Fibroblast of villous mesenchyme (primary cell): Measurements from ENCODE around the gene CLCN1. TPM values are rescaled to one million over a fixed set of nuclear protein-coding genes. Genes with fewer than 3 reads are reported as not detected.
"Not testable (repeated sequence)": the region's sequence is repeated elsewhere in the genome, so short reads cannot be mapped to it uniquely, and the experiment has no call there.

ENCODE experiments used
- DNase-seq: peaks from one replicate; pipeline ENCODE4 v3.0.0-alpha.2; 2010; ENCODE audit warnings: low read depth
- H3K4me3 ChIP-seq: 2 replicates; pipeline ENCODE4 v1.5.1; 2011; ENCODE audit warnings: low read depth, mild to moderate bottlenecking, low read length
- CTCF ChIP-seq: IDR thresholded peaks from 2 replicates; pipeline ENCODE4 v1.5.1; 2012; ENCODE audit warnings: low read depth, mild to moderate bottlenecking, low read length; ENCODE audit not compliant: insufficient read depth
- total RNA-seq: library from RNA; depleted of rRNA; stranded (reverse); fragments of >200 nt; gene quantifications from 2 replicates; pipeline ENCODE4 v1.2.3, GENCODE V29; 2012

The CLCN1 gene
- total RNA-seq, 1 donor = under 0.01 TPM

GRCh38 chr7:143388051-143388450, 72.1 kb downstream of the CLCN1 start:
- no peak for TF ChIP-seq CTCF
- no peak for DNase-seq
- no peak overlapping the region for H3K4me3 ChIP-seq

- no peak for TF ChIP-seq CTCF
- H3K4me3 ChIP-seq = no peak overlapping the region
- no peak for DNase-seq
These were observed 72.7 kb downstream of the CLCN1 start for GRCh38 chr7:143388491-143389101.

DNA sequence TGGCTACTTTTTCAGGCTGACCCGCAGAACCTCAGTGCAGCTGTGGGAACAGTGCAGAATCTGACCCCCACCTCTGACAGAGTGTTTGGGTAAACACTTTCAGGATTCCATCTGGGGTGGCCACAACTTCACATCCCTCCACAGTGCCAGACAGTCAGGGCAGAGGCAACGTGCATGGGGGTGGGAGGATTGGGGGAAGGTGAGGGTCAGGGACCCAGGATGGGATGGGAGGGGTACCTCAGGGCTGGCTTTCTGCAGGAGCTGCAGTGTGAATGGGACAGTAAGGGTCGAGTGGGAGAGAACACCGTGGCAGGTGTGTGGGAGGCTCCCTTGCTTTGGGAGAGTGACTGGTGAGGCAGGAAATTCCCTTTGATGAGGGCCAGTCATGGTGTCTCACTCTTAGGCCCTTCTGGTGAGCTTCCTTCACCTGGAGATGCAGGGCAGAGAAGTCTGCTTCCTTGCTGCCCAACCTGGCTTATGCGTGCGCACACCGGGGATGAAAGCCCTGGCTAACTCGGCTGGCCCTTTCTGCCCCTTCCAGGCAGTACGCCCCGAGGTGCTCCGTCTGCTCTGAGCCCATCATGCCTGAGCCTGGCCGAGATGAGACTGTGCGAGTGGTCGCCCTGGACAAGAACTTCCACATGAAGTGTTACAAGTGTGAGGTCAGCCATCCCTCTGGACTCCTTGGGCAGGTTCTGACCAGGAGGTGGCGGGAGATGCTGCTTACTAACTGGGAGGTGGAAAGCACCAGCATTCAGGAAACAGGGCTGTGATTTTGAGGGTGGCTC, 73.6 kb downstream of the CLCN1 start:
- no peak for DNase-seq
- no peak for TF ChIP-seq CTCF

DNA sequence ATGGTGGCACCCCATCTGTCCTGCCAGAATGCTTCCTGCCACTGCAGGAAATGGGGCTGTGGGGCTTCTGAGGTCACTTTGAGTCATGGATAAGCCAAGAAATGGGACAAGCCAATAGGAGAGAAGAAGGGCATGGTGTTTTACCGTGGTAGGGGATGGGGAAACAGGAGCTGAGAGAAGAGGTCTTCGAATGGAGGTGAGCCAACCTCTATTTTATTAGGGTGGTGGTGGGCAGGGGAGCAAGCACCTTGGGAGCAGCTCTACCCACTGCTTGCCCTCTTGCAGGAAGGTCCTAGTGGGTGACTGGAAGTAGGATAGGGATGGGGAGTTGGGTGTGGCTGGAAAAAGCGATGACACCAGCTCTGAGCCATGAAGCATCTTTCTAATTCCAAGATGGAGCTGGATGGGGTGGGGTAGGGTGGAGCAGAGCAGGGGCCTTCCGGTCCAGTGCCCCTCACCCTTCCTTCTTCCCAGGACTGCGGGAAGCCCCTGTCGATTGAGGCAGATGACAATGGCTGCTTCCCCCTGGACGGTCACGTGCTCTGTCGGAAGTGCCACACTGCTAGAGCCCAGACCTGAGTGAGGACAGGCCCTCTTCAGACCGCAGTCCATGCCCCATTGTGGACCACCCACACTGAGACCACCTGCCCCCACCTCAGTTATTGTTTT, 74.3 kb downstream of the CLCN1 start:
- DNase-seq = no peak
- H3K4me3 ChIP-seq = no peak overlapping the region
- no peak for TF ChIP-seq CTCF

More for the DNA sequence above, 73.6 kb downstream of the CLCN1 start:
- no peak overlapping the region for H3K4me3 ChIP-seq

GRCh38 chr7:143390773-143391317, 74.9 kb downstream of the CLCN1 start:
- no peak for DNase-seq
- H3K4me3 ChIP-seq = no peak overlapping the region
- no peak for TF ChIP-seq CTCF

GRCh38 chr7:143391462-143392404, 75.8 kb downstream of the CLCN1 start:
- TF ChIP-seq CTCF = no peak
- no peak overlapping the region for H3K4me3 ChIP-seq
- DNase-seq = peak; percentile 81

- not testable (repeated sequence) for H3K4me3 ChIP-seq, DNase-seq
These were observed 76.5 kb downstream of the CLCN1 start for GRCh38 chr7:143392427-143392826.
